Globus pallidus (tissue), 1 donor: ENCODE measurements around the gene DGKQ.

ENCODE experiments used
- DNase-seq: peaks from one replicate; pipeline ENCODE4 v3.0.0-alpha.2; 2015; ENCODE audit warnings: low spot score

The DGKQ gene

GRCh38 chr4:961351-962230, 11.8 kb downstream of the DGKQ start:
- DNase-seq, result no peak

- DNase-seq, result no peak
Observed at GRCh38 chr4:960636-961350, 12.6 kb downstream of the DGKQ start.

- no peak for DNase-seq
Observed at GRCh38 chr4:960140-960635, 13.2 kb downstream of the DGKQ start.

GRCh38 chr4:959338-960139, 13.8 kb downstream of the DGKQ start:
- no peak for DNase-seq

- DNase-seq, result no peak
Observed at GRCh38 chr4:958696-959337, 14.6 kb downstream of the DGKQ start.

GRCh38 chr4:958314-958665, 15.1 kb downstream of the DGKQ start:
- no peak for DNase-seq

GRCh38 chr4:957581-958313, 15.6 kb downstream of the DGKQ start:
- no peak for DNase-seq

GRCh38 chr4:957231-957580, 16.2 kb downstream of the DGKQ start:
- DNase-seq, result no peak

GRCh38 chr4:956531-957230, 16.7 kb downstream of the DGKQ start:
- no peak for DNase-seq

- no peak for DNase-seq
Observed at GRCh38 chr4:955931-956381, 17.4 kb downstream of the DGKQ start.

GRCh38 chr4:955161-955921, 18.0 kb downstream of the DGKQ start:
- DNase-seq, result no peak

GRCh38 chr4:954211-955020, 19.0 kb downstream of the DGKQ start:
- DNase-seq, result no peak

- DNase-seq, result no peak
Observed at GRCh38 chr4:953574-953915, 19.8 kb downstream of the DGKQ start.

- DNase-seq, result no peak
Observed at GRCh38 chr4:952881-953573, 20.3 kb downstream of the DGKQ start.

- DNase-seq, result no peak
Observed at GRCh38 chr4:951594-952468, 21.5 kb downstream of the DGKQ start.

- no peak for DNase-seq
Observed at GRCh38 chr4:951186-951585, 22.2 kb downstream of the DGKQ start.
